Central memory CD8-positive, alpha-beta T cell (primary cell): Measurements from ENCODE around the gene SSTR3.
"Not testable (repeated sequence)": the region's sequence is repeated elsewhere in the genome, so short reads cannot be mapped to it uniquely, and the experiment has no call there.

Experiments
- ATAC-seq: fragments of 150-1000 bp; cut with Tn5 transposase; replicated peaks from 2 replicates; pipeline ENCODE4 v1.10.0; 2022; ENCODE audit warnings: mild to moderate bottlenecking, moderate FRiP score, moderate number of reproducible peaks; ENCODE audit not compliant: poor library complexity, severe bottlenecking; ENCODE audit errors: extremely low read depth
- DNase-seq, 2 donors: peaks; one replicate each; pipeline ENCODE4 v3.0.0; 2021; ENCODE audit warnings: low spot score in 2 of 2
- H3K27ac Mint-ChIP-seq: one replicate; pipeline ENCODE4 v1.8.0; 2022; ENCODE audit warnings: low read depth, mild to moderate bottlenecking, moderate library complexity, mixed read lengths
- H3K27me3 Mint-ChIP-seq: one replicate; pipeline ENCODE4 v1.8.0; 2022; ENCODE audit warnings: mixed read lengths
- H3K36me3 Mint-ChIP-seq: one replicate; pipeline ENCODE4 v1.8.0; 2022; ENCODE audit warnings: mild to moderate bottlenecking, moderate library complexity, mixed read lengths; ENCODE audit not compliant: insufficient read depth
- H3K4me1 Mint-ChIP-seq: one replicate; pipeline ENCODE4 v1.8.0; 2022; ENCODE audit warnings: mixed read lengths
- H3K4me3 Mint-ChIP-seq: one replicate; pipeline ENCODE4 v1.8.0; 2022; ENCODE audit warnings: mild to moderate bottlenecking, moderate library complexity, mixed read lengths
- H3K9me3 Mint-ChIP-seq: one replicate; pipeline ENCODE4 v1.8.0; 2022; ENCODE audit warnings: mixed read lengths

The SSTR3 gene

DNA sequence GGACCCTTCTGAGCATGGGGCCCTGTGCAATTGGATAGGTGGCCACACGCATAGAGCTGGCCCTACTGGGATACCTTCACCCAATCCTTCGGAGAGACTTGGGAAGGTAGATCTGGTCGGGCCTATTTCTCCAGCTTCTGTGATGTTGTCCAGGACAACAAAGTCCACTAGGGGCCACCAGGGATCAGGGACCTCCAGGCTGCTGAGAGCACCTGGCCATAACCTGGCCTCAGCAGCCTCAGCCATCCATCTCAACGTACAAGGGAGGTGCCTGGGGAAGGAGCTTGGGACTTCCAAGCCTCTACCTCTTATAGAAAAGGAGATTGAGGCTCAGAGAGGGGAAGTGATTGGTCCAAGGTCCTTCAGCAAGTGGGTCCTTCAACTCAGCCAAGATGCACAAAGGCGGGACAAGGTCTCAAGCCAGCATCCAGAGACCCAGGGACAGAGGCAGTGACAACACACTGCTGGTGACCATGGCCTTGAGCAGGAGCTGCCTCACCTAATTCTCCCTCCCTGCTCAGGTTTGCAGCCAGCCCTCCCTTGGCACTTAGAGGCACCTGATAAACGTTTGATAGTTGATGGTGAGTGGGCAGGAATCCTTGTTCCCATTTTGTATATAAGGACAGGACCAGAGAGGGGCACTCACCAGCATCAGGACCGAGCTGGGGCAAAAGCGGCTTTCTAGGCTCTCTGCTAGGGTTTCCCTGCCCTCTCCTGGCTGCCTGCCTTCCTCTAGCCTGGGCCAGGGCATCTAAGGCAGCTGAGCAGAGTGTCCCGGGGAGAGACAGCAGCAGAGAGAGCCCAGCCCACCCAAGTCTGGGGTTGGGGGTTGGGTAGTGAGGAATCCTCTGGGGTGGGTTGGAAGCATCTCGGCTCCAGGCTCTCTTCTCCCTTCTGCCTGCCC is 27.3 kb upstream of the SSTR3 start:
- H3K27me3 Mint-ChIP-seq = no peaks in the 10 kb centered on the region
- H3K4me1 Mint-ChIP-seq = peaks cover 96% of the 10 kb centered on the region
- DNase-seq (no peak), ATAC-seq (no peak)
- no peaks in the 10 kb centered on the region for H3K9me3 Mint-ChIP-seq
- H3K4me3 Mint-ChIP-seq = peak overlapping the region; percentile 94
- H3K27ac Mint-ChIP-seq = peak overlapping the region; percentile 90
- peaks cover 71% of the 10 kb centered on the region for H3K36me3 Mint-ChIP-seq

- no peak for ATAC-seq
- no peak for DNase-seq
These were observed 25.3 kb upstream of the SSTR3 start for GRCh38 chr22:37237371-37238268.

GRCh38 chr22:37235897-37236607 is 23.8 kb upstream of the SSTR3 start:
- Mint-ChIP-seq H3K27me3 (no peaks in the 10 kb centered on the region), H3K36me3 (peaks cover 81% of the 10 kb centered on the region), H3K4me3 (peak overlapping the region; percentile 87), H3K9me3 (no peaks in the 10 kb centered on the region), H3K27ac (peak overlapping the region; percentile 90), H3K4me1 (peaks cover 97% of the 10 kb centered on the region)
- ATAC-seq (no peak), DNase-seq (no peak)

More at GRCh38 chr22:37237371-37238268, 25.3 kb upstream of the SSTR3 start:
- H3K27me3 Mint-ChIP-seq = no peaks in the 10 kb centered on the region
- H3K4me1 Mint-ChIP-seq = peaks cover 97% of the 10 kb centered on the region
- H3K9me3 Mint-ChIP-seq = no peaks in the 10 kb centered on the region
- H3K4me3 Mint-ChIP-seq = peak overlapping the region; percentile 87
- H3K27ac Mint-ChIP-seq = peak overlapping the region; percentile 90
- H3K36me3 Mint-ChIP-seq = peaks cover 76% of the 10 kb centered on the region

- ATAC-seq = no peak
- DNase-seq = no peak
- Mint-ChIP-seq H3K36me3 (peaks cover 76% of the 10 kb centered on the region), H3K27ac (peak overlapping the region; percentile 90), H3K4me3 (peak overlapping the region; percentile 87), H3K9me3 (no peaks in the 10 kb centered on the region), H3K4me1 (peaks cover 95% of the 10 kb centered on the region), H3K27me3 (no peaks in the 10 kb centered on the region)
These were observed 22.7 kb upstream of the SSTR3 start for GRCh38 chr22:37234736-37235711.

DNA sequence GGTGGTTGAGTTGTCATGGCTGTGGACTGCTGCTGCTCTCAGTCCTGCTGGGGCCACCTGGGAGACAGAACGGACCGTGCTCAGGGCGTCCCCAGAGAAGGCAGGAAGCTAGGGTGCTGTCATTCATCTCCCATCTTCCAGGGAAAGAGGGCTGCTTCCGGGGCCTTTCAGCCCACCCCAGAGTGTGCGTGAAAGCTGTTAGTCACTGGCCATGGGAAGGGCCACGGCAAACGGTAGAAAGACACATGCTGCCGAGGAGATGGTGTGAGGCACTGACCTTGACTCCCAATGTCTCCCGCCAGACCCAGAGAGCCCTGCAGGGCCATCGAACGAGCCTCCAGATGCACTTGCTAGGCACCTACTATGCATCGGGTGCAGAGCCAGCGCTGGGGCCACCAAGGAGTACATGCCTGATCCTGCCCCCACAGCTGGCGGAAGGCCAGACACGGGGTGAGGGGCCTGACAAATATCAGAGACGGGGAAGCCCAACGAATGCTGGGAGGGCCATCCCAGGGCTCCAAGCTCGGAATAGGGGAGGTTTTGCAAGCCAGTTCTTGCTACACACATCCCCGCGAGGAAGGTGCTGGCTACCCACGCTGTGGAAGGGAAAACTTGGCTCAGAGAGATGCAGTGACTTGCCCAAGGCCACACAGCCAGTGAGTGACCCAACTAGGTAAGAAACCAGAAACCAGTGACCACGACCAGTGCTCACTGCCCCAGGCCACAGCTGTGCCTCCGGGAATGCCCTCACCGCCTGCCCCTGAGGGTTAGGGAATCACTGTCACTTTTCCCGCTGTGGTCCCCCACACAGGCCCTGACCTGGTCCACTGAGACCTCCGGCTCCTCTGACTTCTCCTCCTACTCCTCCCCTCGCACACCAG is 21.7 kb upstream of the SSTR3 start:
- DNase-seq (no peak), ATAC-seq (no peak)
- Mint-ChIP-seq H3K4me3 (peak overlapping the region; percentile 87), H3K4me1 (peaks cover 95% of the 10 kb centered on the region), H3K9me3 (no peaks in the 10 kb centered on the region), H3K36me3 (peaks cover 77% of the 10 kb centered on the region), H3K27me3 (no peaks in the 10 kb centered on the region), H3K27ac (peak overlapping the region; percentile 90)

DNA sequence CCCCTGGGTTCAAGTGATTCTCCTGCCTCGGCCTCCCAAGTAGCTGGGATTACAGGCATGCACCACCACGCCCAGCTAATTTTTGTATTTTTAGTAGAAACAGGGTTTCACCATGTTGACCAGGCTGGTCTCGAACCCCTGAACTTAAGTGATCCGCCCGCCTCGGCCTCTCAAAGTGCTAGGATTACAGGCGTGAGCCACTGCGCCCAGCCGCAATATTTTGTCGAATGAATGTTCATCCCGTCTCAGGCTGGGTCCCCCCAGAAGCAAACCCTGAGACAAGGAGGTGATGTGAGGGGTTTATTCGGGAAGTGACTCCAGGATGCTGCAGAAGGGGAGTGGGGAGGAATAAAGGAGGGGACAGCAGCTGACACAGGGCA is 21.1 kb upstream of the SSTR3 start:
- peak overlapping the region; percentile 90 for H3K27ac Mint-ChIP-seq
- peak overlapping the region; percentile 87 for H3K4me3 Mint-ChIP-seq
- peaks cover 80% of the 10 kb centered on the region for H3K36me3 Mint-ChIP-seq
- H3K9me3 Mint-ChIP-seq, ATAC-seq, DNase-seq, H3K27me3 Mint-ChIP-seq: not testable (repeated sequence)
- H3K4me1 Mint-ChIP-seq = peaks cover 95% of the 10 kb centered on the region

GRCh38 chr22:37232140-37232998 is 20.1 kb upstream of the SSTR3 start:
- peaks cover 77% of the 10 kb centered on the region for H3K36me3 Mint-ChIP-seq
- H3K27me3 Mint-ChIP-seq = no peaks in the 10 kb centered on the region
- peak overlapping the region; percentile 97 for H3K27ac Mint-ChIP-seq
- H3K9me3 Mint-ChIP-seq = no peaks in the 10 kb centered on the region
- H3K4me3 Mint-ChIP-seq = peak overlapping the region; percentile 87
- no peak for ATAC-seq
- no peak for DNase-seq
- peaks cover 90% of the 10 kb centered on the region for H3K4me1 Mint-ChIP-seq

DNA sequence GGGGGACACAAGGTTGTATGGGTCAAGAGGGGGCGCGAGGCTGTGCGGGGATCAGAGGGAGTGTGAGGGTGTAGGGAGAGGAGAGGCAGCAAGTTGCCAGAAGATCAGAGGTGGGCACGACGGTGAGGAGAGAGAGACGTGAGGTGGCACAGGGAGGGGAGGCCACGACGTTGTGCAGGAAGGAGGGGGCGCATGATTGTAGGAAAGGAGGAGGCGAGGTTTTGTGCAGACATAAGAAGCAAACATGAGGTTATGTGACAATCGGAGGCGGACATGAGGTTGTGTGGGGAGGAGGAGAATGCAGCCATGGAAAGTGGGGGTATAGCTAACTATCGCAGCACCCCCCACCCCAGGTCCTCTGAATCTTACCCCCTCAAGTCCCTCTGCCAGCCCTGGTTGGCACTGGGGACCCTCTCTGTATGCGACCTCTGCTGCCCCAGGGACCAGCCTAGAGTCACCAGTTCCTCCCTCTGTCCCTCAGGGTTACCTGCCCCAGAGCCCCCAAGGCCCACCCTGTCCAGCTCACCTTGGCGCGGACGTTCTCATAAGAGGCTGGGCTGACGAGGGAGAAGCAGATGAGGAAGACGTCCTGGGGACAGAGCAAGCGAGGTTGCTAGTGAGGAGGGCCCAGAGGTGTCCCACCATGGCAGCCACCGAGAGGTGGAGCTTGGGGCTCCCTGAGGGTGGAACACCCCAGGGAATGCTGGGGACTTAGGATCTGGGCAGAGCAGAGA is 19.3 kb upstream of the SSTR3 start:
- Mint-ChIP-seq H3K9me3 (no peaks in the 10 kb centered on the region), H3K27ac (peak overlapping the region; percentile 97), H3K36me3 (peaks cover 70% of the 10 kb centered on the region), H3K27me3 (no peaks in the 10 kb centered on the region), H3K4me1 (peaks cover 84% of the 10 kb centered on the region), H3K4me3 (peak overlapping the region; percentile 61)
- DNase-seq = no peak
- ATAC-seq = no peak

DNA sequence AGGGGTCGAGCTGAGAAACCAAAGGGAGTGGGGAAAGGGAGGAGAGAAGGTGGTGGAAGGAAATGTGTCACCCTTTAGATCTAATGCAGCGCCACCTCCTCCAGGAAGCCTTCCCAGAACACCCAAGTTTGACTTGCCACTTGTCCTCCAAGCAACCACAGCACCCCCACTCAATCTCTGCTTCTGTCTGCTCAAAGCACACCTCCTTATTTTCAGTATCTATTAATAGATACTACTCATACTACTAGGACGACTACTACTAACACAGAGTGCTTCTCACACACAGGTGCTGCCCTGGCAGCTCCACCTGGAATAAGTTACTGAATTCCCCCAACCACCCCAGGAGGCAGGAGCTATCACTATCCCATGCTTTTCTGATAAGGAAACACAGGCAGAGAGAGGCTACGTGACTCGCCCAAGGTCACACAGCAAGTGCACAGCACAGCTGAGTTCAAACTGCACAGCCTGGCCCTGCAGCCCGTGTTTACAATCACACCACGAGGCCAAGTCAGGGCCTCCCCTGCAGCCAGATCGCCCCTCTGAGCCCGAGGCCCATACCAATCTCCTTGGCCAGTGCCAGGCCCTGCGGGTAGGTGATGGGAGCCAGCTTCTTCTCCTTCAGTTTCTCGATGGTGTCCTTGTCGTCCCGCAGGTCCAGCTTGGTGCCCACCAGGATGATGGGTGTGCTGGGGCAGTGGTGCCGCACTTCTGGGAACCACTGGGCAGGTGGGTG is 18.6 kb upstream of the SSTR3 start:
- Mint-ChIP-seq H3K4me3 (peak overlapping the region; percentile 61), H3K9me3 (no peaks in the 10 kb centered on the region), H3K27ac (peak overlapping the region; percentile 97), H3K4me1 (peaks cover 84% of the 10 kb centered on the region), H3K27me3 (no peaks in the 10 kb centered on the region), H3K36me3 (peaks cover 66% of the 10 kb centered on the region)
- ATAC-seq (peak; percentile 44), DNase-seq (peak in 1 of 2 donors; percentile 36)
